PC-3 (cell line): ENCODE data around the gene SCIN. TPM values are rescaled to one million over a fixed set of nuclear protein-coding genes. Genes with fewer than 3 reads are reported as not detected.

Source experiments
- ATAC-seq: fragments of 200-7000 bp; cut with Tn5 transposase; 2 replicates; pipeline ENCODE4 v1.9.1; 2020; ENCODE audit warnings: mild to moderate bottlenecking, moderate library complexity
- BruUV-seq: library from RNA; stranded (reverse); fragments of 400-500 nt; replicated peaks from 2 replicates; lab custom pipeline; 2021; lab: Mats Ljungman, UMichigan
- CTCF ChIA-PET: fragments of 300-600 bp; sonication (Branson Sonifier 250); formaldehyde crosslinking; loops from one replicate; lab custom pipeline; 2022; ENCODE audit warnings: antibody characterized with exemption; lab: Charles Lee
- POLR2A ChIA-PET: fragments of 300-600 bp; sonication (Branson Sonifier 250); formaldehyde crosslinking; loops from one replicate; lab custom pipeline; 2022; ENCODE audit warnings: antibody characterized with exemption; ENCODE audit not compliant: unreplicated experiment; lab: Charles Lee
- DNase-seq: peaks from one replicate; pipeline ENCODE4 v3.0.0-alpha.2; 2015
- H2AFZ ChIP-seq: fragments of 300-600 bp; sonication (generic); 2 replicates; pipeline ENCODE4 v1.6.0; 2016; ENCODE audit warnings: antibody characterized with exemption, low read length
- H3F3A ChIP-seq: fragments of 300-600 bp; sonication (generic); one replicate; pipeline ENCODE4 v1.6.0; 2017; ENCODE audit warnings: antibody characterized with exemption, low read length, control low read depth, mild to moderate bottlenecking; ENCODE audit not compliant: unreplicated experiment
- H3K27ac ChIP-seq: fragments of 300-600 bp; sonication (generic); 2 replicates; pipeline ENCODE4 v1.5.1; 2016; ENCODE audit warnings: mild to moderate bottlenecking, low read length
- H3K27me3 ChIP-seq: fragments of 300-600 bp; sonication (generic); 2 replicates; pipeline ENCODE4 v1.6.1; 2016; ENCODE audit warnings: low read length, mixed read lengths
- H3K36me3 ChIP-seq: fragments of 300-600 bp; sonication (generic); 2 replicates; pipeline ENCODE4 v1.6.1; 2016; ENCODE audit warnings: low read depth, mixed run types, low read length, mixed read lengths
- H3K4me1 ChIP-seq: fragments of 300-600 bp; sonication (generic); 2 replicates; pipeline ENCODE4 v1.5.1; 2016; ENCODE audit warnings: low read length; ENCODE audit not compliant: insufficient read depth
- H3K4me2 ChIP-seq: fragments of 300-600 bp; sonication (generic); 2 replicates; pipeline ENCODE4 v1.6.0; 2016; ENCODE audit warnings: low read length
- H3K4me3 ChIP-seq: fragments of 300-600 bp; sonication (generic); 2 replicates; pipeline ENCODE4 v1.5.1; 2016; ENCODE audit warnings: mild to moderate bottlenecking, low read length, mixed read lengths
- H3K79me2 ChIP-seq: fragments of 300-600 bp; sonication (generic); 2 replicates; pipeline ENCODE4 v1.6.1; 2017; ENCODE audit warnings: low read length, mixed read lengths
- H3K9ac ChIP-seq: fragments of 300-600 bp; sonication (generic); 2 replicates; pipeline ENCODE4 v1.6.0; 2016; ENCODE audit warnings: mild to moderate bottlenecking, low read length
- H3K9me2 ChIP-seq: fragments of 300-600 bp; sonication (generic); replicated peaks from 2 replicates; pipeline ENCODE4 v1.6.1; 2016; ENCODE audit warnings: mixed run types, low read length, mixed read lengths
- H3K9me3 ChIP-seq: fragments of 300-600 bp; sonication (generic); 2 replicates; pipeline ENCODE4 v1.6.1; 2016; ENCODE audit warnings: low read length, mixed read lengths
- H4K20me1 ChIP-seq: fragments of 300-600 bp; sonication (generic); 2 replicates; pipeline ENCODE4 v1.6.1; 2016; ENCODE audit warnings: low read length, mixed read lengths
- EZH2 ChIP-seq: fragments of 300-600 bp; sonication (generic); IDR thresholded peaks from one replicate; pipeline ENCODE4 v1.6.1; 2017; ENCODE audit warnings: antibody characterized with exemption, mild to moderate bottlenecking, low read length; ENCODE audit not compliant: unreplicated experiment
- EZH2phosphoT487 ChIP-seq: fragments of 300-600 bp; sonication (generic); IDR thresholded peaks from 2 replicates; pipeline ENCODE4 v1.6.1; 2018; ENCODE audit warnings: mild to moderate bottlenecking, antibody characterized with exemption, low read length, borderline replicate concordance
- intact Hi-C: fragments of 100-400 bp; cut with micrococcal nuclease; formaldehyde crosslinking; loops from 2 replicates; pipeline ENCODE4 v1.9.0; 2023
- total RNA-seq: library from RNA; depleted of rRNA; stranded (reverse); fragments of >200 nt; gene quantifications from 2 replicates; pipeline ENCODE4 v1.2.3, GENCODE V29; 2014
- TF ChIP-seq, protein P1 (sequence below): fragments of 300-600 bp; sonication (generic); conservative IDR thresholded peaks from 2 replicates; pipeline ENCODE4 v1.5.1; 2017; ENCODE audit warnings: antibody characterized with exemption, low read depth, mild to moderate bottlenecking, low read length

SCIN gene
- total RNA-seq, 1 experiment from 2014 or later = 0.91 TPM

DNA sequence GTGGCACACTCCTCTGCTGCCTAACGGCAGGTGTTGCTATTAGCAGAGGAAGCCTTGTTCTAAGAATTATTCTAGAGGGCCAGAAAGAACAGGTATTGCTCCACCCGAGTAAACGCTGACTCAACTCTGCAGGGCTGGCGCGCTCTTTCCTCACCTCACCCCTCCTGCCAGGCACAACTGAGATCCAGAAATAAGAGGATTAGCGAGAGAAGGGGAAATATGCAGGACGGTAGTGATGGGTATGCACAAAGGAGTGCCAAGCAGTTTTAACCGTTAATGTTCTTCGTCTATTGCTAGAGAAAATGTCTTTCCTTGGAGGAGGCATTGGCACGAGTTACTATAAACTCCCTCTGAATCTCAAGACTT lies 369 bp upstream of the SCIN start:
- CTCF ChIA-PET = no interaction called here
- peak overlapping the region; percentile 32 for H3K9ac ChIP-seq
- peaks cover 43% of the 10 kb centered on the region for H3K4me1 ChIP-seq
- H3K36me3 ChIP-seq = no peaks in the 10 kb centered on the region
- no peaks in the 10 kb centered on the region for H3F3A ChIP-seq
- BruUV-seq = no TSS peak
- H2AFZ ChIP-seq = peak overlapping the region; percentile 94
- no peaks in the 10 kb centered on the region for H4K20me1 ChIP-seq
- no peak for TF ChIP-seq EZH2phosphoT487
- TF ChIP-seq, protein P1, sequence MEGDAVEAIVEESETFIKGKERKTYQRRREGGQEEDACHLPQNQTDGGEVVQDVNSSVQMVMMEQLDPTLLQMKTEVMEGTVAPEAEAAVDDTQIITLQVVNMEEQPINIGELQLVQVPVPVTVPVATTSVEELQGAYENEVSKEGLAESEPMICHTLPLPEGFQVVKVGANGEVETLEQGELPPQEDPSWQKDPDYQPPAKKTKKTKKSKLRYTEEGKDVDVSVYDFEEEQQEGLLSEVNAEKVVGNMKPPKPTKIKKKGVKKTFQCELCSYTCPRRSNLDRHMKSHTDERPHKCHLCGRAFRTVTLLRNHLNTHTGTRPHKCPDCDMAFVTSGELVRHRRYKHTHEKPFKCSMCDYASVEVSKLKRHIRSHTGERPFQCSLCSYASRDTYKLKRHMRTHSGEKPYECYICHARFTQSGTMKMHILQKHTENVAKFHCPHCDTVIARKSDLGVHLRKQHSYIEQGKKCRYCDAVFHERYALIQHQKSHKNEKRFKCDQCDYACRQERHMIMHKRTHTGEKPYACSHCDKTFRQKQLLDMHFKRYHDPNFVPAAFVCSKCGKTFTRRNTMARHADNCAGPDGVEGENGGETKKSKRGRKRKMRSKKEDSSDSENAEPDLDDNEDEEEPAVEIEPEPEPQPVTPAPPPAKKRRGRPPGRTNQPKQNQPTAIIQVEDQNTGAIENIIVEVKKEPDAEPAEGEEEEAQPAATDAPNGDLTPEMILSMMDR = no peak
- no peaks in the 10 kb centered on the region for H3K27me3 ChIP-seq
- POLR2A ChIA-PET = no interaction called here
- H3K79me2 ChIP-seq = no peaks in the 10 kb centered on the region
- peak overlapping the region; percentile 71 for H3K4me3 ChIP-seq
- intact Hi-C loops = loop anchor here (1.0 to 2.0 kb wide), 2 partner anchors 45 to 49 kb away; no protein-coding TSS in a partner anchor
- ATAC-seq (peak; percentile 47), DNase-seq (peak; percentile 57)
- H3K4me2 ChIP-seq = peak overlapping the region; percentile 88
- H3K9me2 ChIP-seq = no peaks in the 10 kb centered on the region
- H3K27ac ChIP-seq = peak overlapping the region; percentile 44
- H3K9me3 ChIP-seq = no peaks in the 10 kb centered on the region

DNA sequence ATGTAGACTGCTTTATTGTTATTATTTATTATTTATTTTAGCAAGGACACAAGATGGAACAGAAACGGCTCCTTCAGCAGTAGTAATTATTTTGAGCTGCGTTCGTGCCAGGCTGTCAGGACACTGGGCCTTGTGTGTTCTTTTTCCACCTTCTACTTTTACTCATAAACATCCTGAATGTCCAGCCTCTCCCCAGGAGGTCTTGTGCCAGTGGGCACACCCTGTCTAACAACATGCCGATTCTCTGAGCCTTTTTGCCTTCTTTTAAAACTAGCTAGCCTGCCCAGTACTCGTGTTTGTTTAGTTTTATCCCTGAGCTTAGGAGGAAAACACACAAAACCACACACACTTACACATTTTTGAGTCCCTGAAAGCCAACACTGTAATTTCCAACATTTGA lies 1.2 kb downstream of the SCIN start:
- Histone ChIP-seq H4K20me1 (no peaks in the 10 kb centered on the region), H3K79me2 (no peaks in the 10 kb centered on the region), H3K4me3 (no peak overlapping the region), H2AFZ (peak overlapping the region; percentile 5; the same call in 1 of the 2 replicates), H3K9me3 (no peaks in the 10 kb centered on the region), H3K27ac (no peak overlapping the region), H3K4me1 (peaks cover 34% of the 10 kb centered on the region; the same call in 1 of the 2 replicates), H3K4me2 (peak overlapping the region; percentile 88), H3K36me3 (no peaks in the 10 kb centered on the region), H3F3A (no peaks in the 10 kb centered on the region), H3K9me2 (no peaks in the 10 kb centered on the region), H3K27me3 (no peaks in the 10 kb centered on the region), H3K9ac (no peak overlapping the region)
- DNase-seq (peak; percentile 38), ATAC-seq (peak; percentile 10; the same call in 1 of the 2 replicates)
- ChIA-PET CTCF (no interaction called here), POLR2A (no interaction called here)
- TF ChIP-seq, protein P1 = no peak
- TF ChIP-seq EZH2 (no peak), EZH2phosphoT487 (no peak)
- intact Hi-C loops = loop anchor here (2.0 kb wide), 1 partner anchor 47 kb away; no protein-coding TSS in a partner anchor
- no TSS peak for BruUV-seq

DNA sequence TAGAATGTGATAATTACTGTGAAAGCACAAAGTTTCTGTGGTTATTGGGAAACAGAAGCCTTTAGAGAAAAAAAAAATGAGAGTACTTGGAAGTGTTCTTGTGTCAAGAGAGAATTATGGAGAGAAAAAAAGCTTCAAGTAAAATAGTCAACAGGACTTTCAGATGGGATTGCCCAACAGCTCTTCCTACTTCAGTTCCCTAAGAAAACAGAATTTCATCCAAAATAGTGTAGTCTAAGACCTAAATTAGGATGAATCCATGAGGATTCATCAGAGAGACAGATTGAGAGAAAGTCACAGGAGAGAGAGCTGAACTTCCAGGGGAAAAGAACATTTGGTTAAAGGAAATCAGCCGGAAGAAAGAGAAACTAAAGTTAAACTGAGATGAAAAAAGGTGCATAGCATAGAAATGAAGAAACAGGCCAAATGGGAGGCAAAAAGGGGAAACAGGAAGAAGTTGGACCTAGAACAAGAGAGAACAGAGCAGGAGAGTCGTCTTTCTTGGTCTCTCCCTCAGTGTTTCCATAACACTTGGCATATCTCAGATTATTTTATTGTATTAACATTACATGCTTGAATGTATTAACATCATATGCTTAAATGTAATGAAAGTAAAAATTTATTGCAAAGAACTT lies 2.5 kb downstream of the SCIN start:
- no peaks in the 10 kb centered on the region for H3K9me2 ChIP-seq
- TF ChIP-seq, protein P1 = no peak
- no peak for TF ChIP-seq EZH2
- TF ChIP-seq EZH2phosphoT487 = no peak
- H3K79me2 ChIP-seq = no peaks in the 10 kb centered on the region
- no peak overlapping the region for H3K9ac ChIP-seq
- peak overlapping the region; percentile 46 for H3K4me2 ChIP-seq
- peaks cover 34% of the 10 kb centered on the region; the same call in 1 of the 2 replicates for H3K4me1 ChIP-seq
- CTCF ChIA-PET = no interaction called here
- DNase-seq (no peak), ATAC-seq (no peak)
- H2AFZ ChIP-seq = no peak overlapping the region
- no peaks in the 10 kb centered on the region for H4K20me1 ChIP-seq
- no peak overlapping the region for H3K4me3 ChIP-seq
- intact Hi-C loops = no loop called here
- no peaks in the 10 kb centered on the region for H3F3A ChIP-seq
- no peaks in the 10 kb centered on the region for H3K27me3 ChIP-seq
- no peak overlapping the region for H3K27ac ChIP-seq
- no peaks in the 10 kb centered on the region for H3K36me3 ChIP-seq
- no peaks in the 10 kb centered on the region for H3K9me3 ChIP-seq
- POLR2A ChIA-PET = no interaction called here
- BruUV-seq = no TSS peak
